HG03439 (cell line): ENCODE data around the gene TSPYL2.

Experiments
- ATAC-seq: cut with Tn5 transposase; IDR thresholded peaks from one replicate; pipeline ENCODE4 v1.9.1; 2021; ENCODE audit warnings: mild to moderate bottlenecking, moderate library complexity; ENCODE audit not compliant: unreplicated experiment

Gene TSPYL2

GRCh38 chrX:53080628-53081580 is 1.3 kb upstream of the TSPYL2 start:
- ATAC-seq: no peak

GRCh38 chrX:53082773-53083616 is 828 bp downstream of the TSPYL2 start:
- ATAC-seq: no peak

- no peak for ATAC-seq
Observed at GRCh38 chrX:53084043-53084570, 1.9 kb downstream of the TSPYL2 start.

DNA sequence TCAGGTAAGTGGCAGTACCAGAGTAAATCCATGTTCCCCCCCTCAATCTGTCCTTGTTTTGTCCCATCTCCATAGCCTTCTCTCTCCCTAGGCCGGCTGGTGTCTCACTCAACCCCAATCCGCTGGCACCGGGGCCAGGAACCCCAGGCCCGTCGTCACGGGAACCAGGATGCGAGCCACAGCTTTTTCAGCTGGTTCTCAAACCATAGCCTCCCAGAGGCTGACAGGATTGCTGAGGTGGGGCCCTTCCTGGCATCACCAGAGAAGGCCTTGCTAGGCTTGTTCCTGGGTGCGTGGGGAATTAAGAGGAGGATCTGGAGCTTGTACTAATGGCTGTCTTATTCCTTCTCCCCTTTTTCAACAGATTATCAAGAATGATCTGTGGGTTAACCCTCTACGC is 2.7 kb downstream of the TSPYL2 start:
- no peak for ATAC-seq

DNA sequence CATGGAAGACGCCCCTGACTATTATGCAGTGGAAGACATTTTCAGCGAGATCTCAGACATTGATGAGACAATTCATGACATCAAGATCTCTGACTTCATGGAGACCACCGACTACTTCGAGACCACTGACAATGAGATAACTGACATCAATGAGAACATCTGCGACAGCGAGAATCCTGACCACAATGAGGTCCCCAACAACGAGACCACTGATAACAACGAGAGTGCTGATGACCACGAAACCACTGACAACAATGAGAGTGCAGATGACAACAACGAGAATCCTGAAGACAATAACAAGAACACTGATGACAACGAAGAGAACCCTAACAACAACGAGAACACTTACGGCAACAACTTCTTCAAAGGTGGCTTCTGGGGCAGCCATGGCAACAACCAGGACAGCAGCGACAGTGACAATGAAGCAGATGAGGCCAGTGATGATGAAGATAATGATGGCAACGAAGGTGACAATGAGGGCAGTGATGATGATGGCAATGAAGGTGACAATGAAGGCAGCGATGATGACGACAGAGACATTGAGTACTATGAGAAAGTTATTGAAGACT is 3.6 kb downstream of the TSPYL2 start:
- no peak for ATAC-seq

- no peak for ATAC-seq
Observed at GRCh38 chrX:53086464-53086863, 4.3 kb downstream of the TSPYL2 start.

- no peak for ATAC-seq
Observed at GRCh38 chrX:53087388-53087831, 5.2 kb downstream of the TSPYL2 start.

- no peak for ATAC-seq
Observed at GRCh38 chrX:53088136-53088974, 6.2 kb downstream of the TSPYL2 start.

DNA sequence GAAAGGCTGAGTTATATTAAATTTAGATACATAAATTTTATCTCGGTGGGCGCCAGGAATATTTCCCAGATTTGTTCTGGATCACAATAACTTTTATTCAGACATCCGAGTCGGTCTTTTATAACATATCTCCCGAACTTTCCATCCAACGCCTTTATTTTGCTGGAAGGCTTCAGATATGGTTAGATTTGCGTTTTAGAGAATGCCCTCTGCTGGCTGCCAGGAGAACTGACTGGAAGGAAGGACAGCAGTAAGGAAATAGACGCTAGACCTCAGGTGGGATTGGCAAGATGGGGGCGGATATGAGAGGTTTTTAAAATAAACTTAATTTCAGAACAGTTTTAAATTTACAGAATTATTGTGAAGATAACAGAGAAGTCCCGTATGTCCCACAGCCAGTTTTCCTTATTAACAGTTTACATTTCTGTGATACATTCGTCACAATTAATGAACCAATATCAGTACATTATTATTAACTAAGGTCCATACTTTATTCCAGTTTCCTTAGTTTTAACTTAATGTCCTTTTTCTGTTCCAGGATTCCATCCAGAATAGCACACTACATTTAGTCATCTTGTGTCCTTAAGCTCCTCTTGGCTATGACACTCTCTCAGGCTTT is 7.2 kb downstream of the TSPYL2 start:
- no peak for ATAC-seq

DNA sequence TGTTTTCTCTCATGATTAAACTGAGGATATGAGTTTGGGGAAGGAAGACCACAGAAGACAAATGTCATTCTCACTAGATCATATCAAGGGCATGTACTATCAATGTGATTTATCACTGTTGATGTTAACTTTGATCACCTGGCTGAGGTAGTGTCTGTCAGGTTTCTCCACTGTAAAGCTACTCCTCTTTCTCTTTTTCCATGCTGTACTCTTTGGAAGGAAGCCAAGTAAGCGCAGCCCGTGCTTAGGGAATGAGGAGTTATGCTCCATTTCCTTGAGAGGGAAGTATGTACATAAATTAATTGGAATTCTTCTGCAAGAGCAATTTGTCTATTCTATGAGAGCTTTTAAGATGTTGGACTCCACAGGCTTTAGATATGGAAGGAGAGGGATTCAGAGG is 7.8 kb downstream of the TSPYL2 start:
- ATAC-seq: no peak

DNA sequence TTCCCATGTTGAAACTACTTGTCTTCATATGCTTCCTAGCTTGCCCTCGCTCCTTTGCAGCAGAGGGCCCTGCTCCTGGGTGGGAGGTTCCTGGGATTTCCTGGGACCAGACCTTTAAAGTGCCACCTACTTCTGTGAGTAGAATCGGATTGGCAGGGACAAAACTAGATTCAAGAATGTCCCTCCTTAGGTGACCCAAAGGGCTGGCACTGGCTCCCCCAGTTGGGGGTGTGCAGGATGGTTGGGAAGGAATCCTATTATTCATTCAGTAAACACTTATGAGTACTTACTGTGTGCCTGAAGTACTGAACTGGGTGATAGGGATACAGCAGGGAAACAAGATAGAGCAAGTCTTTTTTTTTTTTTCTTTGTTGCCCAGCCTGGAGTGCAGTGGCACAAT is 9.2 kb downstream of the TSPYL2 start:
- ATAC-seq: no peak

- ATAC-seq: peak; percentile 51
Observed at GRCh38 chrX:53093177-53093655, 11.0 kb downstream of the TSPYL2 start.

DNA sequence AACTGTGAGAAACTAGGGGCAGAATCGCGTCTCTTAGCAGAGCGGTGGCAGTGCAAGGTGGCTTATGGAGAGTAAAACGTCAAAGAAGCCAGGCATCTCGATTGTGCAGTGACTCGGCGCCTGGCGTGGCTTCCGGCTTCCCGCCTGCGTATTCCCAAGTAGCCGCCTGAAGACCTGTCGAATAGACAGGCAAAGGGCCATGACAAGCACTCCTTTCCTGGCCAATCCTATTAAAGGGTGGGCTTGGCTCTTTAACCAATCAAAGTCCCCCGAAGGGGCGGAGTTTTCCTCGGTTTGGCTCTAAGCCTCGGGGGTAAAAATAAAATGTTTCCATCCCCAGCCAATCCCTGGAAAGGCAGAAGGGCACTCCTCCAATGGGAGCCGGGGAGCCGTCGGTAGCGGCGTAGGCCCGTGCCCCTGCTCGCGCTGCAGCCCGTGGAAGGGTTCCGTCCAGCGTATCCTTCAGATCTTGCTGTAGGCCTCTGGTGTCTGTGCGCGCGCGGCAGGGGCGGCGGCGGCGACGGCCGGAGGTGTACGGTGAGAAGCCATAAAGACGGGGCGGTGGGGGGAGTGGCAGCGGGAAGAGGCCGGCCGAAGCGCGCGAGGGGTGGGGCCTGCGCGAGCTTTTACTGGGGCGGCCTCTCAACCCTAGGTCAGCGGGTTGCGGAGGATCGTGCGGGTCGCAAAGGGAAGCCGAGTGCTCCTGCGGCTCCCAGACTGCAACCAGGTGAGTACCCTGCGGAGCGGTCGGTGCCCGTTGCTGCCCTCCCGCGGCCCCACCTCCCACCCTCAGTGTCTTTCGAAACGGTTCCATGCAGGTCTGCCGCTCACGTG is 11.8 kb downstream of the TSPYL2 start, which contains the start of gene KANTR:
Gene KANTR (plus strand): TSS at position 395 of the 834 bp plus-strand sequence. CDS start 30,131 bp downstream, outside the sequence.
- peak; percentile 80 for ATAC-seq

GRCh38 chrX:53094582-53094905 is 12.4 kb downstream of the TSPYL2 start:
- no peak for ATAC-seq

DNA sequence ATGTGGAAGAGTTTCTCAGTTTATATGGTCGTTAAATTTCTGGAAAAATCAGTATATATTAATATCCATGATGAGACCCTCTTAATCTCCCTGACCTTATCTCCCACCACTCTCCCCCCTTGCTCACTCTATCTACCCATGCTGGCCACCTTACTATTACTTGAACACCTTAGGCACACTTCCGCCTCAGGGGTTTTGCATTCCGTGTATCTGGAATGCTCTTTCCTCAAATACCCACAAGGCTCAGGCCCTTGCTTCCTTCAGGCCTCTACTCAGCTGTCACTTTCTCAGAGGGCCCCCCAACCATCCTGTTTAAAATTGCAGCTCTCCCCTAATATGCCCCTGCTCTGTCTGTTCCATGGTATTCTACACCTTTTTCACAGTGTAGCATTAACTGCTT is 13.6 kb downstream of the TSPYL2 start:
- no peak for ATAC-seq

DNA sequence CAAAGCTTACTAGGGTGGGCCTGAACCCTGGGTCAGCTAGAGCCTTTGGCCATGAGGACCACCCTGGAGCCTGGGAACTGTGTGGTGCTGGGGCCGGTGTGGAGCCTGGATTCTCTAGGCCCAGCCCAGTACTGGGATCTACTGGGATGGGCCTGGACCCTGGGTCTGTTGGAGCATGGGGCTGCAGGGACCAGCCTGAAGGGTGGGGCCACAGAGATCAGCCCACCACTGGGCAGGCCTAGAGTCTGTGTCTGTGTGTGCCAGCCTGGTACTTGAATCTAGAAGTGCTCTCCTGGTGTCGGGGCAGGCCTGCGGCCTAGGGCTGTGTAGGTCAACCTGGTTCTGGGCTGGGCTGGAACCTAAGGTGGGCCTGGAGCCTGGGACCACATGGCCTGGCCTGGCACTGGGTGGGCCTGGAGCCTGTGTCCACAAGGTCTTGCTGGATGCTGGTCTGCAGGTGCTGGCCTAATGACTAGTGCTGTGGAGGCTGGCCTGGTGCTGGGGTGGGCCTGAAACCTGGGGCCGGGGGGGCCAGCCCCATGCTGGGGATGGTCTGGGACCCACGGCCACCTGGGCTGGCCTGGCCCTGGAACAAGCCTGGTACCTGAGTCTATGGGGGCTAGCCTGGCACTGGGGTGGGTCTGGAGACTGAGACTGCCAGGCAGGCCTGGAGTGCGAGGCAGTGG is 32.8 kb downstream of the TSPYL2 start:
- no peak for ATAC-seq

DNA sequence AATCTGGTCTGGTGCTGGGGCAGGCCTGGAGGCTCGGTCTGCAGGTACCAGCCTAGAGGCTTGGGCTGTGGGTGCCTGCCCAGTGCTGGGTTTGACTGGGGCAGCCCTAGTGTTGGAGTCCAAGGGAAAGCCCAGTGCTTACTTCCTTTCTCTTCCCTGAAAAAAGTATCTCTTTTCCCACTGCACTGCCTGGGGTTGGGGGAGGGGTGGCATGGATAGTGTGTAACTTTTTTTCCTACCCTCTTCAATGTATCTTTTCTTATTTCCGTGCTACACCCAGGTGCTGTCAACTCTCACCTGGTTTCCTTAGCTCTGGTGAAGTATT is 33.3 kb downstream of the TSPYL2 start:
- no peak for ATAC-seq

- ATAC-seq: no peak
Observed at GRCh38 chrX:53116101-53116500, 33.9 kb downstream of the TSPYL2 start.
